HCT116 (cell line): ENCODE results near the gene CD70. TPM values are rescaled to one million over a fixed set of nuclear protein-coding genes. Genes with fewer than 3 reads are reported as not detected.

Source experiments
- ATAC-seq: fragments of 200-7000 bp; cut with Tn5 transposase; 2 replicates; pipeline ENCODE4 v1.9.1; 2020; ENCODE audit warnings: mild to moderate bottlenecking, moderate library complexity
- BruUV-seq: library from RNA; stranded (reverse); fragments of 400-500 nt; replicated peaks from 2 replicates; lab custom pipeline; 2021; lab: Mats Ljungman, UMichigan
- CTCF ChIA-PET: fragments of 300-600 bp; sonication (Branson Sonifier 250); formaldehyde crosslinking; loops from one replicate; lab custom pipeline; 2021; ENCODE audit warnings: antibody characterized with exemption; lab: Charles Lee
- POLR2A ChIA-PET: fragments of 300-600, 350-600 bp; sonication (Branson Sonifier 250); formaldehyde crosslinking; loops from one replicate; lab custom pipeline; 2021; ENCODE audit warnings: antibody characterized with exemption; lab: Charles Lee
- RAD21 ChIA-PET, 2 experiments: fragments of 300-600 bp; sonication (Branson Sonifier 250); formaldehyde crosslinking; loops; one replicate each; lab custom pipeline; 2023; ENCODE audit warnings: low total read pairs in 2 of 2; ENCODE audit not compliant: uncharacterized antibody in 2 of 2, unreplicated experiment in 2 of 2, low non-redundant PET in 1 of 2; lab: Charles Lee
- DNase-seq: peaks from one replicate; pipeline ENCODE4 v3.0.0-alpha.2; 2010; ENCODE audit warnings: low read depth, low spot score
- H2AFZ ChIP-seq: fragments of 200-600 bp; shearing (Covaris generic), sonication (generic); 2 replicates; pipeline ENCODE4 v1.6.1; 2017; ENCODE audit warnings: low read depth, mixed run types, mixed read lengths, antibody characterized with exemption, low read length; ENCODE audit not compliant: poor library complexity, severe bottlenecking
- H3K27ac ChIP-seq: 2 replicates; pipeline ENCODE4 v1.5.1; 2012; ENCODE audit warnings: low read depth, low read length
- H3K27me3 ChIP-seq: fragments of 200-600 bp; sonication (generic); 2 replicates; pipeline ENCODE4 v1.6.1; 2016; ENCODE audit warnings: mixed run types, low read length, mixed read lengths; ENCODE audit not compliant: insufficient read depth
- H3K36me3 ChIP-seq, 2 experiments: fragments of 200-500 bp in 1 of 2; fragments of 200-600 bp in 1 of 2; sonication (Bioruptor generic) in 1 of 2; sonication (generic) in 1 of 2; 2 replicates each; pipeline versions ENCODE4 v1.5.1 to v1.6.1; 2014 to 2016; ENCODE audit warnings: low read length in 2 of 2, inconsistent platforms in 1 of 2, mixed read lengths in 1 of 2, mixed run types in 1 of 2; ENCODE audit not compliant: insufficient read depth in 2 of 2, control insufficient read depth in 1 of 2
- H3K4me1 ChIP-seq, 2 experiments: fragments of 200-600 bp in 1 of 2; sonication (generic) in 1 of 2; 2 replicates each; pipeline versions ENCODE4 v1.5.1 to v1.6.1; 2012 to 2017; ENCODE audit warnings: low read length in 2 of 2, inconsistent platforms in 1 of 2, mild to moderate bottlenecking in 1 of 2, mixed read lengths in 1 of 2, mixed run types in 1 of 2, moderate library complexity in 1 of 2; ENCODE audit not compliant: insufficient read depth in 2 of 2, control insufficient read depth in 1 of 2
- H3K4me2 ChIP-seq: fragments of 200-600 bp; sonication (generic); 2 replicates; pipeline ENCODE4 v1.6.1; 2017; ENCODE audit warnings: mixed run types, low read length, mixed read lengths
- H3K4me3 ChIP-seq, 2 experiments: fragments of 200-600 bp in 1 of 2; sonication (generic) in 1 of 2; replicated peaks in 1 of 2; 2 replicates each; pipeline ENCODE4 v1.5.1; 2011 to 2016; ENCODE audit warnings: low read length in 2 of 2, control low read depth in 1 of 2, low read depth in 1 of 2, mild to moderate bottlenecking in 1 of 2, mixed read lengths in 1 of 2, mixed run types in 1 of 2
- H3K79me2 ChIP-seq: fragments of 200-600 bp; sonication (generic); 2 replicates; pipeline ENCODE4 v1.6.1; 2017; ENCODE audit warnings: mild to moderate bottlenecking, mixed run types, low read length, moderate library complexity, mixed read lengths; ENCODE audit not compliant: insufficient read depth
- H3K9ac ChIP-seq: fragments of 200-600 bp; sonication (generic); 2 replicates; pipeline ENCODE4 v1.6.1; 2016; ENCODE audit warnings: low read length, mixed read lengths
- H3K9me2 ChIP-seq: fragments of 200-600 bp; sonication (generic), shearing (Covaris generic); 2 replicates; pipeline ENCODE4 v1.6.1; 2017; ENCODE audit warnings: mixed run types, mild to moderate bottlenecking, moderate library complexity; ENCODE audit not compliant: insufficient read depth
- H3K9me3 ChIP-seq, 2 experiments: fragments of 200-500 bp in 1 of 2; fragments of 200-600 bp in 1 of 2; sonication (Bioruptor generic) in 1 of 2; sonication (generic) in 1 of 2; 2 replicates each; pipeline ENCODE4 v1.6.1; 2014 to 2017; ENCODE audit warnings: low read length in 2 of 2, mixed read lengths in 2 of 2, inconsistent platforms in 1 of 2, low read depth in 1 of 2, mild to moderate bottlenecking in 1 of 2, mixed run types in 1 of 2, moderate library complexity in 1 of 2; ENCODE audit not compliant: control insufficient read depth in 1 of 2, insufficient read depth in 1 of 2
- H4K20me1 ChIP-seq: fragments of 200-600 bp; sonication (generic), shearing (Covaris generic); 2 replicates; pipeline ENCODE4 v1.6.1; 2017; ENCODE audit warnings: mixed run types, mild to moderate bottlenecking, moderate library complexity; ENCODE audit not compliant: insufficient read depth
- CBX3 ChIP-seq: IDR thresholded peaks from 2 replicates; pipeline ENCODE4 v1.6.1; 2012; ENCODE audit warnings: low read depth
- CEBPB ChIP-seq: IDR thresholded peaks from 2 replicates; pipeline ENCODE4 v1.6.1; 2012; ENCODE audit warnings: low read depth
- ELF1 ChIP-seq: IDR thresholded peaks from 2 replicates; pipeline ENCODE4 v1.6.1; 2012; ENCODE audit warnings: low read depth, borderline replicate concordance
- EZH2 ChIP-seq: fragments of 200-600 bp; sonication (generic); IDR thresholded peaks from 2 replicates; pipeline ENCODE4 v1.6.1; 2017; ENCODE audit warnings: antibody characterized with exemption, mixed run types
- FOSL1 ChIP-seq: IDR thresholded peaks from 2 replicates; pipeline ENCODE4 v1.6.1; 2012; ENCODE audit warnings: low read depth
- JUND ChIP-seq: IDR thresholded peaks from 2 replicates; pipeline ENCODE4 v1.6.1; 2012
- POLR2AphosphoS5 ChIP-seq: IDR thresholded peaks from 2 replicates; pipeline ENCODE4 v1.6.1; 2011; ENCODE audit warnings: mild to moderate bottlenecking, low read depth, low read length, moderate library complexity
- RAD21 ChIP-seq: IDR thresholded peaks from 2 replicates; pipeline ENCODE4 v1.6.1; 2012; ENCODE audit warnings: low read depth, mild to moderate bottlenecking
- SIN3A ChIP-seq: IDR thresholded peaks from 2 replicates; pipeline ENCODE4 v1.6.1; 2012; ENCODE audit warnings: low read depth
- TCF7L2 ChIP-seq: IDR thresholded peaks from 2 replicates; pipeline ENCODE4 v1.7.0; 2011; ENCODE audit warnings: borderline replicate concordance, inconsistent platforms; ENCODE audit not compliant: insufficient read depth, insufficient read length; ENCODE audit errors: extremely low read depth
- ZFX ChIP-seq: fragments of 450-650 bp; IDR thresholded peaks from 2 replicates; pipeline ENCODE4 v1.6.1; 2017
- intact Hi-C: fragments of 100-400 bp; cut with micrococcal nuclease; formaldehyde crosslinking; loops from 2 replicates; pipeline ENCODE4 v1.10.0; 2022
- total RNA-seq: library from RNA; stranded (reverse); gene quantifications from one replicate; pipeline ENCODE4 v1.2.1, GENCODE V29; 2021; ENCODE audit not compliant: unreplicated experiment
- TF ChIP-seq, protein P1 (sequence below), 3 experiments: fragments of 200-600 bp in 1 of 3; sonication (generic) in 1 of 3; IDR thresholded peaks in 2 of 3; conservative IDR thresholded peaks in 1 of 3; 2 replicates each; pipeline ENCODE4 v1.5.1; 2012 to 2017; ENCODE audit warnings: low read depth in 2 of 3, low read length in 2 of 3, antibody characterized with exemption in 1 of 3, borderline replicate concordance in 1 of 3, control low read depth in 1 of 3, mild to moderate bottlenecking in 1 of 3, mixed read lengths in 1 of 3, mixed run types in 1 of 3, moderate library complexity in 1 of 3; ENCODE audit not compliant: insufficient read depth in 1 of 3
- TF ChIP-seq, protein P2 (sequence below): IDR thresholded peaks from 2 replicates; pipeline ENCODE4 v1.6.1; 2012; ENCODE audit warnings: low read depth
- TF ChIP-seq, protein P3 (sequence below): IDR thresholded peaks from 2 replicates; pipeline ENCODE4 v1.6.1; 2012

CD70 gene
- total RNA-seq, 1 experiment from 2014 or later: 2.1 TPM

DNA sequence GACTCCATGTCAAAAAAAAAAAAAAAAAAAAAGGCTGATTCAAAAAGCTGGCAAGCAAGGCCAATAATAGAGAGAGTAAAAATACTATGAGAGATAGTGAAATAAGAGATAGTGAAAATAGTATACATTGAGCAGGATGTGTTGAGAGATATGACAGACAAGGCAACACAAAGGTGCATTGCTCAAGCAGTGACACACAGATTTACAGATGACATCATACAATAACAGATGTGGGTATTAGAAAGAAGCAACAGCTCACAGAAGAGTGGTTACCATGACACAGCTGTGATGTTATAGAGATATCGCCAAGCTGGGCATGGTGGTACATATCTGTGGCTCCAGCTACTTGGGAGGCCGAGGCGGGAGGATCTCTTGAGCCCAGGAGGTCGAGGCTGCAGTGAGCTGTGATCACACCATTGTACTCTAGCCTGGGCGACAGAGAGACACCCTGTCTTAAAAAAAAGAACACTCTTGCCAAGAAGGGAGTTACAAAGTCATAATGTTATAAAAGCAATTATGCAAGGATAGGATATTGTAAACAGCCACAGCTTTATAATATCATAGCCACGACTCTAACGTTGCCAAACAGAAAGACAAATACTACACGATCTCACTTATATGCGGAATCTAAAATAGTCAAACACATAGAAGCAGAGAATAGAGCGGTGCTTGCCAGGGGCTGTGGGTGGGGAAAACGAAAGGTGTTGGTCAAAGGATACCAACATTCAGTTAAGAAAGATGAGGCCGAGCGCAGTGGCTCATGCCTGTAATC is 49.8 kb downstream of the CD70 start (continued):
- TF ChIP-seq, protein P1, sequence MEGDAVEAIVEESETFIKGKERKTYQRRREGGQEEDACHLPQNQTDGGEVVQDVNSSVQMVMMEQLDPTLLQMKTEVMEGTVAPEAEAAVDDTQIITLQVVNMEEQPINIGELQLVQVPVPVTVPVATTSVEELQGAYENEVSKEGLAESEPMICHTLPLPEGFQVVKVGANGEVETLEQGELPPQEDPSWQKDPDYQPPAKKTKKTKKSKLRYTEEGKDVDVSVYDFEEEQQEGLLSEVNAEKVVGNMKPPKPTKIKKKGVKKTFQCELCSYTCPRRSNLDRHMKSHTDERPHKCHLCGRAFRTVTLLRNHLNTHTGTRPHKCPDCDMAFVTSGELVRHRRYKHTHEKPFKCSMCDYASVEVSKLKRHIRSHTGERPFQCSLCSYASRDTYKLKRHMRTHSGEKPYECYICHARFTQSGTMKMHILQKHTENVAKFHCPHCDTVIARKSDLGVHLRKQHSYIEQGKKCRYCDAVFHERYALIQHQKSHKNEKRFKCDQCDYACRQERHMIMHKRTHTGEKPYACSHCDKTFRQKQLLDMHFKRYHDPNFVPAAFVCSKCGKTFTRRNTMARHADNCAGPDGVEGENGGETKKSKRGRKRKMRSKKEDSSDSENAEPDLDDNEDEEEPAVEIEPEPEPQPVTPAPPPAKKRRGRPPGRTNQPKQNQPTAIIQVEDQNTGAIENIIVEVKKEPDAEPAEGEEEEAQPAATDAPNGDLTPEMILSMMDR (IDR thresholded peaks at IDR 0.05 in 2 of 3, conservative IDR thresholded peaks at IDR 0.05 in 1 of 3; ENCODE audit: borderline replicate concordance in 1 of 3, insufficient read depth in 1 of 3, low read depth in 2 of 3, low read length in 2 of 3): no peak

DNA sequence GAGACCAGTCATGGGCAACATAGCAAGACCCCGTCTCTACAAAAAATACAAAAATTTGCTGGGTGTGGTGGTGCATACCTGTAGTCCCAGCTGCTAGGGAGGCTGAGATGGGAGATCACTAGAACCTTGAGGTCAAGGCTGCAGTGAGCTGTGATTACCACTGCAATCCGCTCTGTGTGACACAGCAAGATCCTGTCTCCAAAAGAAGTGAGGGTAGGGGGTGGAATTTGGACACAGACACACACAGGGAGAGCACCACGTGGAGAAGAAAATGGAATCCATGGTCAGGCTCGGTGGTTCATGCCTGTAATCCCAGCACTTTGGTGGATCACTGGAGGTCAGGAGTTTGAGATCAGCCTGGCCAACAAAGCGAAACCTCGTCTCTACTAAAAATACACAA is 51.4 kb downstream of the CD70 start:
- intact Hi-C loops: no loop called here
- no TSS peak for BruUV-seq
- TF ChIP-seq CEBPB (no peak), CBX3 (no peak), JUND (no peak), ZFX (no peak), TCF7L2 (no peak), RAD21 (no peak), ELF1 (no peak), EZH2 (no peak), FOSL1 (no peak), POLR2AphosphoS5 (no peak), SIN3A (no peak)
- TF ChIP-seq, protein P1 (IDR thresholded peaks at IDR 0.05 in 2 of 3, conservative IDR thresholded peaks at IDR 0.05 in 1 of 3; ENCODE audit: borderline replicate concordance in 1 of 3, insufficient read depth in 1 of 3, low read depth in 2 of 3, low read length in 2 of 3): no peak
- TF ChIP-seq, protein P2, sequence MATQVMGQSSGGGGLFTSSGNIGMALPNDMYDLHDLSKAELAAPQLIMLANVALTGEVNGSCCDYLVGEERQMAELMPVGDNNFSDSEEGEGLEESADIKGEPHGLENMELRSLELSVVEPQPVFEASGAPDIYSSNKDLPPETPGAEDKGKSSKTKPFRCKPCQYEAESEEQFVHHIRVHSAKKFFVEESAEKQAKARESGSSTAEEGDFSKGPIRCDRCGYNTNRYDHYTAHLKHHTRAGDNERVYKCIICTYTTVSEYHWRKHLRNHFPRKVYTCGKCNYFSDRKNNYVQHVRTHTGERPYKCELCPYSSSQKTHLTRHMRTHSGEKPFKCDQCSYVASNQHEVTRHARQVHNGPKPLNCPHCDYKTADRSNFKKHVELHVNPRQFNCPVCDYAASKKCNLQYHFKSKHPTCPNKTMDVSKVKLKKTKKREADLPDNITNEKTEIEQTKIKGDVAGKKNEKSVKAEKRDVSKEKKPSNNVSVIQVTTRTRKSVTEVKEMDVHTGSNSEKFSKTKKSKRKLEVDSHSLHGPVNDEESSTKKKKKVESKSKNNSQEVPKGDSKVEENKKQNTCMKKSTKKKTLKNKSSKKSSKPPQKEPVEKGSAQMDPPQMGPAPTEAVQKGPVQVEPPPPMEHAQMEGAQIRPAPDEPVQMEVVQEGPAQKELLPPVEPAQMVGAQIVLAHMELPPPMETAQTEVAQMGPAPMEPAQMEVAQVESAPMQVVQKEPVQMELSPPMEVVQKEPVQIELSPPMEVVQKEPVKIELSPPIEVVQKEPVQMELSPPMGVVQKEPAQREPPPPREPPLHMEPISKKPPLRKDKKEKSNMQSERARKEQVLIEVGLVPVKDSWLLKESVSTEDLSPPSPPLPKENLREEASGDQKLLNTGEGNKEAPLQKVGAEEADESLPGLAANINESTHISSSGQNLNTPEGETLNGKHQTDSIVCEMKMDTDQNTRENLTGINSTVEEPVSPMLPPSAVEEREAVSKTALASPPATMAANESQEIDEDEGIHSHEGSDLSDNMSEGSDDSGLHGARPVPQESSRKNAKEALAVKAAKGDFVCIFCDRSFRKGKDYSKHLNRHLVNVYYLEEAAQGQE: no peak
- TF ChIP-seq, protein P3, sequence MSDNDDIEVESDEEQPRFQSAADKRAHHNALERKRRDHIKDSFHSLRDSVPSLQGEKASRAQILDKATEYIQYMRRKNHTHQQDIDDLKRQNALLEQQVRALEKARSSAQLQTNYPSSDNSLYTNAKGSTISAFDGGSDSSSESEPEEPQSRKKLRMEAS: no peak

More for the DNA sequence above, 51.4 kb downstream of the CD70 start:
- Histone ChIP-seq H3K9me2 (no peaks in the 10 kb centered on the region), H3K36me3 (peaks cover 1 to 17% of the 10 kb centered on the region in 2 experiments; a peak in 2 of 4 replicates), H3K4me2 (no peak overlapping the region; the same call in 1 of the 2 replicates), H2AFZ (no peak overlapping the region), H3K4me3 (no peak overlapping the region), H3K27me3 (no peaks in the 10 kb centered on the region), H3K4me1 (peaks cover 31 to 41% of the 10 kb centered on the region in 2 experiments), H3K9ac (no peak overlapping the region), H3K79me2 (no peaks in the 10 kb centered on the region), H4K20me1 (no peaks in the 10 kb centered on the region), H3K9me3 (no peaks in the 10 kb centered on the region), H3K27ac (peak overlapping the region; percentile 67; the same call in 1 of the 2 replicates)
- ATAC-seq (no peak), DNase-seq (no peak)
- ChIA-PET RAD21 (interaction anchor here in 1 of 2 experiments (0.6 kb wide), 1 partner anchor 91 kb away, joined by 3 read pairs; no protein-coding TSS in a partner anchor), CTCF (interaction anchor here (0.6 kb wide), 1 partner anchor 92 kb away, joined by 4 read pairs; no protein-coding TSS in a partner anchor), POLR2A (interaction anchor here (0.6 to 0.9 kb wide), 4 partner anchors 9 to 23 kb away, joined by 3 to 8 read pairs (median 4); partner anchors contain the start of gene TNFSF9)
